K562 (cell line): ENCODE results near the gene GOLGA6L24. TPM values are rescaled to one million over a fixed set of nuclear protein-coding genes. Genes with fewer than 3 reads are reported as not detected.
"Not testable (repeated sequence)": the region's sequence is repeated elsewhere in the genome, so short reads cannot be mapped to it uniquely, and the experiment has no call there.

Experiments used
- ATAC-seq: fragments of 200-7000 bp; cut with Tn5 transposase; 3 replicates; pipeline ENCODE4 v1.9.1; 2020; ENCODE audit warnings: moderate library complexity
- Bru-seq: library from RNA; stranded (reverse); fragments of 400-500 nt; gene quantifications from one replicate; lab custom pipeline; 2021; lab: Mats Ljungman, UMichigan
- BruChase-seq, 2 experiments: library from RNA; stranded (reverse); fragments of 400-500 nt; gene quantifications; one replicate each; lab custom pipeline; 2021; lab: Mats Ljungman, UMichigan
- BruUV-seq: library from RNA; stranded (reverse); fragments of 400-500 nt; replicated peaks from 2 replicates; lab custom pipeline; 2021; lab: Mats Ljungman, UMichigan
- CTCF ChIA-PET: fragments of 300-600 bp; formaldehyde crosslinking; extraction: SDS; loops from one replicate; lab custom pipeline; 2021; ENCODE audit warnings: low intra/inter-chr PET ratio; lab: Yijun Ruan, JAX
- POLR2A ChIA-PET: fragments of 300-600, 350-650 bp; sonication (Branson Sonifier 250); formaldehyde crosslinking; extraction: SDS; loops from one replicate; lab custom pipeline; 2021; ENCODE audit warnings: antibody characterized with exemption, inconsistent platforms; lab: Yijun Ruan, JAX
- DNase-seq, 4 experiments: peaks; one replicate each; pipeline versions ENCODE4 v3.0.0 to v3.0.0-alpha.2; 2011 to 2018; ENCODE audit warnings: low spot score in 3 of 4, mixed read lengths in 3 of 4; ENCODE audit errors: extremely low read depth in 1 of 4
- FAIRE-seq: peaks from 2 replicates; lab custom pipeline; 2011; peaks lifted over from hg19 to GRCh38; lab: Jason Lieb, UNC
- H2AFZ ChIP-seq: 2 replicates; pipeline ENCODE4 v1.6.0; 2011; ENCODE audit warnings: low read depth, low read length, control low read depth, inconsistent platforms
- H3K27ac ChIP-seq: fragments of 200-600 bp; 3 replicates; pipeline ENCODE4 v1.8.0; 2011; ENCODE audit warnings: low read depth, mild to moderate bottlenecking, control low read depth, inconsistent platforms, low read length, moderate library complexity, mixed read lengths; ENCODE audit errors: extremely low read depth
- H3K27me3 ChIP-seq, 2 experiments: fragments of 300-600 bp in 1 of 2; 2 replicates in 1 of 2; 3 replicates in 1 of 2; pipeline versions ENCODE4 v1.6.0 to v1.8.0; 2011; ENCODE audit warnings: inconsistent platforms in 2 of 2, low read length in 2 of 2, mild to moderate bottlenecking in 1 of 2, mixed read lengths in 1 of 2, moderate library complexity in 1 of 2; ENCODE audit not compliant: control insufficient read depth in 2 of 2, insufficient read depth in 2 of 2
- H3K36me3 ChIP-seq: fragments of 300-600 bp; 3 replicates; pipeline ENCODE4 v1.8.0; 2011; ENCODE audit warnings: mild to moderate bottlenecking, low read length, inconsistent platforms; ENCODE audit not compliant: control insufficient read depth, insufficient read depth
- H3K4me1 ChIP-seq, 2 experiments: fragments of 200-600 bp in 1 of 2; replicated peaks in 1 of 2; 2 replicates in 1 of 2; 3 replicates in 1 of 2; pipeline versions ENCODE4 v1.5.1 to v1.8.0; 2011; ENCODE audit warnings: inconsistent platforms in 2 of 2, low read length in 2 of 2, mild to moderate bottlenecking in 1 of 2, mixed read lengths in 1 of 2, moderate library complexity in 1 of 2; ENCODE audit not compliant: control insufficient read depth in 2 of 2, insufficient read depth in 2 of 2
- H3K4me2 ChIP-seq: 2 replicates; pipeline ENCODE4 v1.6.1; 2011; ENCODE audit warnings: low read length, control low read depth, inconsistent platforms, mixed read lengths; ENCODE audit not compliant: insufficient read depth
- H3K4me3 ChIP-seq: fragments of 200-600 bp; sonication (generic), shearing (Covaris generic); 2 replicates; pipeline ENCODE4 v1.5.1; 2016; ENCODE audit warnings: control low read depth, inconsistent platforms
- H3K79me2 ChIP-seq: fragments of 200-600 bp; 3 replicates; pipeline ENCODE4 v1.8.0; 2011; ENCODE audit warnings: low read length, inconsistent platforms; ENCODE audit not compliant: control insufficient read depth, insufficient read depth
- H3K9ac ChIP-seq, 2 experiments: 2 replicates each; pipeline versions ENCODE4 v1.6.0 to v1.6.1; 2011; ENCODE audit warnings: low read depth in 2 of 2, low read length in 2 of 2, control low read depth in 1 of 2, inconsistent platforms in 1 of 2, mild to moderate bottlenecking in 1 of 2, mixed read lengths in 1 of 2; ENCODE audit not compliant: insufficient read depth in 1 of 2
- H3K9me1 ChIP-seq: one replicate; pipeline ENCODE4 v1.6.0; 2011; ENCODE audit warnings: inconsistent platforms, mild to moderate bottlenecking, low read length, moderate library complexity; ENCODE audit not compliant: control insufficient read depth, insufficient read depth
- H3K9me3 ChIP-seq: replicated peaks from 2 replicates; pipeline ENCODE4 v1.5.1; 2011; ENCODE audit warnings: low read depth, low read length, inconsistent platforms; ENCODE audit not compliant: control insufficient read depth, insufficient read depth
- H4K20me1 ChIP-seq: replicated peaks from 2 replicates; pipeline ENCODE4 v1.6.1; 2011; ENCODE audit warnings: low read length, inconsistent platforms, mixed read lengths; ENCODE audit not compliant: control insufficient read depth, insufficient read depth
- whole genome bisulfite sequencing: fragments of 100-300 bp; shearing (Covaris generic); methylation state at CpG from one replicate; pipeline ENCODE4 v1.1.6; 2016; ENCODE audit warnings: low coverage, mixed read lengths; ENCODE audit not compliant: insufficient coverage; ENCODE audit errors: missing lambda C conversion rate; 5-methylcytosine and 5-hydroxymethylcytosine counted together
- in situ Hi-C: fragments of 300-500 bp; cut with MboI; formaldehyde crosslinking; loops from 4 replicates; pipeline ENCODE4 v1.15.0; 2018; ENCODE audit warnings: inconsistent platforms, mixed read lengths
- intact Hi-C: fragments of 100-400 bp; cut with micrococcal nuclease; formaldehyde crosslinking; loops from 2 replicates; pipeline ENCODE4 v1.14.2; 2022
- long read RNA-seq, 3 experiments: library from polyadenylated mRNA in 2 of 3; library from RNA in 1 of 3; unstranded in 2 of 3; stranded (forward) in 1 of 3; transcript quantifications; one replicate each; pipeline ENCODE4 v2.0.0, GENCODE V29; 2019 to 2022
- polyA minus RNA-seq, 3 experiments: library from RNA; depleted of rRNA, polyadenylated mRNA; stranded (reverse); fragments of >200 nt; gene quantifications; 2 replicates each; pipeline ENCODE4 v1.2.3, GENCODE V29; 2011
- polyA plus RNA-seq, 8 experiments: library from polyadenylated mRNA; depleted of rRNA in 4 of 8; stranded (reverse) in 5 of 8; unstranded in 3 of 8; fragments of >200 nt; fragmentation: Nextera tagmentation in 2 of 8; fragmentation: Illumina TruSeq in 1 of 8; extraction: Ambion mirVana in 2 of 8; extraction: Trizol in 1 of 8; gene quantifications; 2 replicates each; pipeline versions ENCODE4 v1.2.1 to v1.2.3, GENCODE V29; 2011 to 2014; ENCODE audit warnings: inconsistent platforms in 1 of 8, missing spikeins in 1 of 8
- total RNA-seq, 7 experiments: library from RNA; depleted of rRNA in 6 of 7; stranded (reverse); fragments of >200 nt in 6 of 7; fragmentation: Illumina TruSeq in 2 of 7; extraction: Trizol in 2 of 7; gene quantifications; 2 replicates each; pipeline versions ENCODE4 v1.2.1 to v1.2.3, GENCODE V29; 2011 to 2021; ENCODE audit warnings: low replicate concordance in 1 of 7

GOLGA6L24 gene, protein sequence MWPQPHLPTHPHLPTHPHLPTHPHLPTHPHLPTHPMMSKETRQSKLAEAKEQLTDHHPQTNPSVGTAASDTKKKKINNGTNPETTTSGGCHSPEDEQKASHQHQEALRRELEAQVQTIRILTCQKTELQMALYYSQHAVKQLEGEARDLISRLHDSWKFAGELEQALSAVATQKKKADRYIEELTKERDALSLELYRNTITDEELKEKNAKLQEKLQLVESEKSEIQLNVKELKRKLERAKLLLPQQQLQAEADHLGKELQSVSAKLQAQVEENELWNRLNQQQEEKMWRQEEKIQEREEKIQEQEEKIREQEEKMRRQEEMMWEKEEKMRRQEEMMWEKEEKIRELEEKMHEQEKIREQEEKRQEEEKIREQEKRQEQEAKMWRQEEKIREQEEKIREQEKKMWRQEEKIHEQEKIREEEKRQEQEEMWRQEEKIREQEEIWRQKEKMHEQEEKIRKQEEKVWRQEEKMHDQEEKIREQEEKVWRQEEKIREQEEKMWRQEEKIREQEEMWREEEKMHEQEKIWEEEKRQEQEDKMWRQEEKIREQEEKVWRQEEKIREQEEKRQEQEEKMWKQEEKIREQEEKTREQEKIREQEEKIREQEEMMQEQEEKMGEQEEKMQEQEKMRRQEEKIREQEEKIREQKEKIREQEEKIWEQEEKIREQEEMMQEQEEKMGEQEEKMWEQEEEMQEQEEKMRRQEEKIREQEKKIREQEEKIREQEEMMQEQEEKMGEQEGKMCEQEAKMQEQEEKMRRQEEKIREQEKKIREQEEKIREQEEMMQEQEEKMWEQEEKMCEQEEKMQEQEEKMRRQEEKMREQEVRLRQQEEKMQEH
- total RNA-seq (2011; cell fraction: chromatin; rRNA removed; ENCODE audit: low replicate concordance), result not detected in 2 replicates
- not detected in 2 replicates for total RNA-seq (2011; cell fraction: nucleolus; rRNA removed)
- not detected in 2 replicates for total RNA-seq (2011; cell fraction: nucleoplasm; rRNA removed)
- total RNA-seq (2014; rRNA removed) (not detected in 2 replicates), total RNA-seq (2014; rRNA removed; fragmentation: Illumina TruSeq; extraction: Trizol) (not detected in 2 replicates), total RNA-seq (2015; rRNA removed; fragmentation: Illumina TruSeq; extraction: Trizol) (not detected in 2 replicates), total RNA-seq (2021) (not detected in 2 replicates), polyA plus RNA-seq (2011; rRNA removed) (not detected in 2 replicates), polyA plus RNA-seq (2014; fragmentation: Illumina TruSeq; extraction: Trizol) (0.06 TPM in 1 of 2 replicates, not detected in the other), polyA plus RNA-seq (2014; fragmentation: Nextera tagmentation; extraction: Ambion mirVana) (not detected), polyA plus RNA-seq (2014; rRNA removed) (not detected in 2 replicates), polyA minus RNA-seq (2011; rRNA and poly(A)+ RNA removed) (not detected in 2 replicates), Bru-seq, nascent RNA (not detected), BruChase-seq, experiment 1, labeled RNA remaining after a 2-hour chase (not detected), BruChase-seq, experiment 2, labeled RNA remaining after a 6-hour chase (not detected)
- 0.01 TPM in 1 of 2 replicates, not detected in the other for polyA plus RNA-seq (2011; cell fraction: cytosol; rRNA removed)
- not detected in 2 replicates for polyA plus RNA-seq (2011; cell fraction: nucleus; rRNA removed)
- polyA plus RNA-seq (2012), result 0.06 TPM in 1 of 2 replicates, not detected in the other
- not detected in 2 replicates for polyA minus RNA-seq (2011; cell fraction: cytosol; rRNA and poly(A)+ RNA removed)
- not detected in 2 replicates for polyA minus RNA-seq (2011; cell fraction: nucleus; rRNA and poly(A)+ RNA removed)
- long read RNA-seq, experiment 1, result 0 reads
- long read RNA-seq, experiment 2, result 0 reads
- long read RNA-seq, experiment 3, result 0 reads

DNA sequence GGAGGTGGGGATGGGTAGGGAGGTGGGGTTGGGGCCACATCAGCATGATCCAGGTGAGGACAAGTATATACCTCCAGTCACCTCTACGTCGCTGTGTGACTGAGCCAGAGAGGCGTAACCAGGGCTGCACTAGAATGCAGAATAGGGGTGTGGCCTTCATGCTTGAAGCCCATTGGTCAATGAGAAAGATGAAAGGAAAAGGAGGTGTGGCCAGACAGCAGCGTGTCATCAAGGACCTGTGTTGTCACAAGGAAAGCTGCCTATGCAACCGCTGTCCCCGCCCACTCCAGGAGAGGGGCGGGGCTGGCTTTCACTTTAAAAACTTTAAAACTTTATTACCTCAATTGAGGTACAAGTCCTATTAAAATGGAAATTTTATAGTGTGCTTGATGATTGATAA is at the start of gene GOLGA6L24:
Gene GOLGA6L24, minus strand, starts transcription at position 101 of the 400 bp plus-strand sequence. Its CDS starts 61 bp downstream, at position 40.
- in situ Hi-C loops, H3K9me3 ChIP-seq, H3K27me3 ChIP-seq, H3K9ac ChIP-seq, FAIRE-seq, H3K27ac ChIP-seq, H3K79me2 ChIP-seq, BruUV-seq, CTCF ChIA-PET, H2AFZ ChIP-seq, H3K4me1 ChIP-seq, ATAC-seq, H4K20me1 ChIP-seq, H3K4me2 ChIP-seq, H3K4me3 ChIP-seq, POLR2A ChIA-PET, H3K36me3 ChIP-seq, intact Hi-C loops, DNase-seq, H3K9me1 ChIP-seq: not testable (repeated sequence)
- no CpG with 5 or more reads among the region's 7 CpGs for WGBS

DNA sequence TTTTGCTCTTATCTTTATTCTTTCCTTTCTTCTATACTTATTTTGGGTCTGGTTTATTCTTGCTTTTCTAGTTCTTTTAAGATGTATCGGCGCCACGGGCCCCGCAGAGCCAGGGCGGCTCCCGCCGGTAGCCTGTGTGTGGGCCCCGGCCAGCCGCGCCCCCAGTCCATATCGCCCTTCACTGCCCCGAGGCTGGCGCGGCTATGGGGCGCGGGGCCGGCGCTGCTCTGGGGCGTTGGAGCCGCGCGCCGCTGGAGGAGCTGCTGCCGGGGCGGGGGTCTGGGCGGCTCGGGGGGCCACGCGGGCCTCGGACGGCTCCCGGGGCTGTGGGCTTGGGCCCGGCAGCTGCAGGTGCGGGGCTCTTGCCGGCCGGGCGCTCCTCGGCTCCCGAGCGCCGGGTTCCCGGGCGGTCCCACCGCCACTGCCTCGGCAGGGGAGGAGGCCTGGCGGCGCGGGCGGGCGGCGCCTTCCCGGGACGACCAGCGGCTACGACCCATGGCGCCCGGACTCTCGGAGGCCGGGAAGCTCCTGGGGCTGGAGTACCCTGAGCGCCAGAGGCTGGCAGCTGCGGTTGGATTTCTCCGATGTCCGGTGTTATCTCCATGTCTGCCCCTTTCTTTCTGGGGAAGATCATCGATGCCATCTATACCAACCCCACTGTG is 45.0 kb upstream of the GOLGA6L24 start:
- BruUV-seq, H3K4me1 ChIP-seq, intact Hi-C loops, H3K9ac ChIP-seq, H2AFZ ChIP-seq, H3K9me3 ChIP-seq, H3K36me3 ChIP-seq, H3K27ac ChIP-seq, CTCF ChIA-PET, H3K79me2 ChIP-seq, DNase-seq, H3K4me3 ChIP-seq, POLR2A ChIA-PET, H3K9me1 ChIP-seq, H4K20me1 ChIP-seq, H3K4me2 ChIP-seq, H3K27me3 ChIP-seq, FAIRE-seq: not testable (repeated sequence)
- in situ Hi-C loops, result loop anchor here (25.0 kb wide), 1 partner anchor 116 kb away; no protein-coding TSS in a partner anchor
- peak; percentile 69 for ATAC-seq
- WGBS, result no CpG with 5 or more reads among the region's 64 CpGs

DNA sequence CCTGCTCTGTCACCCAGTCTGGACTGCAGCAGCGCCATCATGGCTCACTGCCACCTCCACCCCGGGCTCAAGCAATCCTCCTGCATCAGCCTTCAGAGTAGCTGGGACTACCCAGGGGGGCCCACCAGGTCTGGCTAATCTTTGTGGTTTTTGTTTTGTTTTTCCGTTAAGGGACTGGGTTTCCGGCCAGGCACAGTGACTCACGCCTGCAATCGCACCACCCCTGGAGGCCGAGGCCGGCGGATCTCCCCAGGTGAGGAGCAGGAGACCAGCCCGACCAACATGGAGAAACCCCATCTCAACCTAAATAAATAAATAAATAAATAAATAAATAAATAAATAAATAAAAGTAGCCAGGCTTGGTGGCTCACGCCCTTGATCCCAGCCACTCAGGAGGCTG is 38.1 kb upstream of the GOLGA6L24 start:
- H3K27me3 ChIP-seq, DNase-seq, H4K20me1 ChIP-seq, H3K9me1 ChIP-seq, H3K79me2 ChIP-seq, H3K9ac ChIP-seq, H3K4me3 ChIP-seq, intact Hi-C loops, CTCF ChIA-PET, H3K36me3 ChIP-seq, H2AFZ ChIP-seq, H3K27ac ChIP-seq, FAIRE-seq, H3K9me3 ChIP-seq, POLR2A ChIA-PET, BruUV-seq, H3K4me1 ChIP-seq, H3K4me2 ChIP-seq, in situ Hi-C loops: not testable (repeated sequence)
- ATAC-seq, result peak; percentile 88
- WGBS, result no CpG with 5 or more reads among the region's 11 CpGs
